Measurements from ENCODE around the gene TWSG1. TPM values are rescaled to one million over a fixed set of nuclear protein-coding genes. Genes with fewer than 3 reads are reported as not detected.

TWSG1 gene
- total RNA-seq = 10 to 100 TPM; 30.0 to 55.8 TPM
- polyA plus RNA-seq = 10 to 100 TPM; 11.8 to 13.2 TPM
- long read RNA-seq, donor 1, transcript TWSG1-202 (4 exons, 1,119 nt) = minor isoform, 13 of 67 reads
- long read RNA-seq, donor 1, transcript TWSG1-201 (5 exons, 3,756 nt) = major isoform, 29 of 67 reads
- long read RNA-seq, donor 1, partial matches to known transcripts = 24 of 67 reads
- long read RNA-seq, donor 1, other reads (novel, unspliced or antisense) = 0 of 67 reads
- long read RNA-seq, donor 2, transcript TWSG1-201 (5 exons, 3,756 nt) = minor isoform, 13 of 37 reads
- long read RNA-seq, donor 2, transcript TWSG1-202 (4 exons, 1,119 nt) = major isoform, 14 of 37 reads
- long read RNA-seq, donor 2, partial matches to known transcripts = 10 of 37 reads
- long read RNA-seq, donor 2, other reads (novel, unspliced or antisense) = 0 of 37 reads
- long read RNA-seq, donor 3, transcript TWSG1-201 (5 exons, 3,756 nt) = major isoform, 15 of 37 reads
- long read RNA-seq, donor 3, transcript TWSG1-202 (4 exons, 1,119 nt) = minor isoform, 7 of 37 reads
- long read RNA-seq, donor 3, partial matches to known transcripts = 15 of 37 reads
- long read RNA-seq, donor 3, other reads (novel, unspliced or antisense) = 0 of 37 reads
- long read RNA-seq, donor 4, transcript TWSG1-202 (4 exons, 1,119 nt) = minor isoform, 9 of 56 reads
- long read RNA-seq, donor 4, transcript TWSG1-201 (5 exons, 3,756 nt) = major isoform, 10 of 56 reads
- long read RNA-seq, donor 4, partial matches to known transcripts = 37 of 56 reads
- long read RNA-seq, donor 4, other reads (novel, unspliced or antisense) = 0 of 56 reads
- long read RNA-seq, donor 5, transcript TWSG1-201 (5 exons, 3,756 nt) = minor isoform, 28 of 83 reads
- long read RNA-seq, donor 5, transcript TWSG1-202 (4 exons, 1,119 nt) = major isoform, 29 of 83 reads
- long read RNA-seq, donor 5, partial matches to known transcripts = 26 of 83 reads
- long read RNA-seq, donor 5, other reads (novel, unspliced or antisense) = 0 of 83 reads

DNA sequence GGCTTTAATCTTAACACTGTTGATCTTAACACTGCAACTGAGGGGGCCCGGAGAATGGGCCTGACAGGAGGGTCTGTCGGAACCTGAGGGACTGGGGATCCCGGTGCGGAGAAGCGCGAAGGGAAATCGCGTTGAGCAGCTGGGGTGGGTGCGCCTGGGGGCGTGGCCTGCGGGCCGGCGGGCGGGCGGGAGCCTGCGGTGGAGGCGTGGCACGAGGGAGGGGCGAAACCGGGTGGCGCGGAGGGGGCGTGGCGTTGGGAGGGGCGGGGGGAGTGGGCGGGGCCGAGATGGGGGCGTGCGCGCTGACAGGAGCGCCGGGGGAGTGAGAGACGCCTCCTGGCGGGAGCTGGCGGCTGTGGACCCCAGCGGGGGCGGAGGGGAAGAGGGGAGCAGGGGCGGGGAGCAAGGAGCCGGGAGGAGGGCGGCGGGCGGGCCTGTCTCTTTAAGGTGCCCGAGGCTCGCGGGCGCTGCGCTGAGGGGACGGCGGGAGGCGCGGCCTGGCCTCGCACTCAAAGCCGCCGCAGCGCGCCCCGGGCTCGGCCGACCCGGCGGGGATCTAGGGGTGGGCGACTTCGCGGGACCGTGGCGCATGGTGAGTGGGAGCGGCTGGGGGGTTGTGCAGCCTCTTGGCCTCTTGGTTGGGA lies at the start of gene TWSG1:
TSS of gene TWSG1 (plus strand) at position 445 of the 644 bp plus-strand sequence. CDS start 2,457 bp downstream, outside the sequence.
- TF ChIP-seq, protein P1, sequence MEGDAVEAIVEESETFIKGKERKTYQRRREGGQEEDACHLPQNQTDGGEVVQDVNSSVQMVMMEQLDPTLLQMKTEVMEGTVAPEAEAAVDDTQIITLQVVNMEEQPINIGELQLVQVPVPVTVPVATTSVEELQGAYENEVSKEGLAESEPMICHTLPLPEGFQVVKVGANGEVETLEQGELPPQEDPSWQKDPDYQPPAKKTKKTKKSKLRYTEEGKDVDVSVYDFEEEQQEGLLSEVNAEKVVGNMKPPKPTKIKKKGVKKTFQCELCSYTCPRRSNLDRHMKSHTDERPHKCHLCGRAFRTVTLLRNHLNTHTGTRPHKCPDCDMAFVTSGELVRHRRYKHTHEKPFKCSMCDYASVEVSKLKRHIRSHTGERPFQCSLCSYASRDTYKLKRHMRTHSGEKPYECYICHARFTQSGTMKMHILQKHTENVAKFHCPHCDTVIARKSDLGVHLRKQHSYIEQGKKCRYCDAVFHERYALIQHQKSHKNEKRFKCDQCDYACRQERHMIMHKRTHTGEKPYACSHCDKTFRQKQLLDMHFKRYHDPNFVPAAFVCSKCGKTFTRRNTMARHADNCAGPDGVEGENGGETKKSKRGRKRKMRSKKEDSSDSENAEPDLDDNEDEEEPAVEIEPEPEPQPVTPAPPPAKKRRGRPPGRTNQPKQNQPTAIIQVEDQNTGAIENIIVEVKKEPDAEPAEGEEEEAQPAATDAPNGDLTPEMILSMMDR (IDR thresholded peaks at IDR 0.05; ENCODE audit: control extremely low read depth, extremely low read depth) = no peak

DNA sequence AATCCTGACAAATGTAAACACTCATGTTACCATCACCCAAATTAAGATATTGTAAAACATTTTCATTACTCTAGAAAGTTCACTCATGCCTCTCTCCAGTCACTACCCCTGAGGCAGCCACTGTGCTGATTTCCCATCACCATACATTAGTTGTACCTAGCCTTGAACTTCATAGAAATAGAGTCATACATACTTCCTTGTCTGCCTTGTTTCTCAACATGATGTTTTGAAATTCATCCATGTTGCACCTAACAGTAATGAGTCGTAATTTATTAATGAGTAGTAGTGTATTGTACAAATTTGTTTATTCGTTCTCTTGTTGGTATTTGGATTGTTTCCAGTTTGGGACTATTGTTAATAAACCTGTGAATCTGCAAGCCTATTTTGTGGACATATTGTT lies 49.0 kb upstream of the TWSG1 start:
- TF ChIP-seq, protein P1 (IDR thresholded peaks at IDR 0.05; ENCODE audit: control extremely low read depth, extremely low read depth) = no peak
- 56 to 71% methylated on average over 2 of the region's 2 CpGs for WGBS, 2 donors
- Histone ChIP-seq H3K9me3 (ENCODE audit: control insufficient read depth in 4 of 4, insufficient read depth in 3 of 4, low read length in 3 of 4) (no peaks in the 10 kb centered on the region), H3K36me3 (ENCODE audit: control insufficient read depth in 4 of 4, insufficient read depth in 4 of 4, low read length in 4 of 4) (peaks cover 0 to 3% (median 2%) of the 10 kb centered on the region in 4 donors), H3K9ac (ENCODE audit: insufficient read depth in 1 of 2, low read length in 2 of 2) (no peak overlapping the region), H3K27ac (ENCODE audit: low read depth in 1 of 2, low read length in 1 of 2) (no peak overlapping the region), H3K4me3 (no peak overlapping the region), H3K4me1 (ENCODE audit: control insufficient read depth in 5 of 5, insufficient read depth in 5 of 5, low read length in 5 of 5) (peaks cover 0 to 3% (median 0%) of the 10 kb centered on the region in 5 donors), H3K27me3 (ENCODE audit: control insufficient read depth in 3 of 3, insufficient read depth in 3 of 3, low read length in 2 of 3) (no peaks in the 10 kb centered on the region)
- no peak for ATAC-seq (ENCODE audit: insufficient read depth, low FRiP score)
- DNase-seq = no peak

More for the DNA sequence above, at the start of gene TWSG1:
- Histone ChIP-seq H3K4me1 (ENCODE audit: control insufficient read depth in 5 of 5, insufficient read depth in 5 of 5, low read length in 5 of 5) (peaks cover 0 to 12% (median 3%) of the 10 kb centered on the region in 5 donors), H3K27me3 (ENCODE audit: control insufficient read depth in 3 of 3, insufficient read depth in 3 of 3, low read length in 2 of 3) (no peaks in the 10 kb centered on the region), H3K4me3 (peak within 1 kb of the TSS; percentile 78), H3K9me3 (ENCODE audit: control insufficient read depth in 4 of 4, insufficient read depth in 3 of 4, low read length in 3 of 4) (no peaks in the 10 kb centered on the region), H3K36me3 (ENCODE audit: control insufficient read depth in 4 of 4, insufficient read depth in 4 of 4, low read length in 4 of 4) (peaks cover 0 to 14% (median 2%) of the 10 kb centered on the region in 4 donors), H3K27ac (ENCODE audit: low read depth in 1 of 2, low read length in 1 of 2) (peak within 1 kb of the TSS; percentile 50 to 85), H3K9ac (ENCODE audit: insufficient read depth in 1 of 2, low read length in 2 of 2) (peak within 1 kb of the TSS; percentile 33 to 88)
- 1% methylated on average over 49 to 67 of the region's 67 CpGs for WGBS, 2 donors
- DNase-seq = peak; percentile 97 to 98 (median 98)
- peak; percentile 92 for ATAC-seq (ENCODE audit: insufficient read depth, low FRiP score)

DNA sequence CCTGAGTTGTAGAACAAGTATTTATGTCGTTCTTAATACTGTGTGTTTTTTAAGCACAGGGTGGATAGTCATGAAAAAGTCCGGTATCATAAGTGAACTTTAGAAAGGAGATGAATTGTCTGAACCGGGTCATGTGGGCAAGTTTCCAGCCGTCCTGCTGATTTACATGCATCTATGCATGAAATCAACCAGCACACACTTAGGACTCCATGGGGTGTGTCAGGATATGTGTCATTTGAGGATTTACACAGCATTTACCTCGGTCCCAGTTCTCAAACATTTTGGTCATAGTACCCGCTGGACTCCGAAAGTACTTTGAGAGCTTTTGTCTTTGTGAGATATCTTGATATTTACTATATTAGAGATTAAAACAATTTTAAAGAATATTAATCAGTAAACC lies 47.5 kb upstream of the TWSG1 start:
- no peak overlapping the region for H3K4me3 ChIP-seq
- H3K27ac ChIP-seq (ENCODE audit: low read depth in 1 of 2, low read length in 1 of 2) = no peak overlapping the region
- H3K36me3 ChIP-seq (ENCODE audit: control insufficient read depth in 4 of 4, insufficient read depth in 4 of 4, low read length in 4 of 4) = no peaks in the 10 kb centered on the region
- DNase-seq (peak in 1 of 3 donors; percentile 15), ATAC-seq (ENCODE audit: insufficient read depth, low FRiP score) (no peak)
- TF ChIP-seq, protein P1 (IDR thresholded peaks at IDR 0.05; ENCODE audit: control extremely low read depth, extremely low read depth) = no peak
- WGBS, 2 donors = 76 to 84% methylated on average over 7 of the region's 7 CpGs
- H3K9ac ChIP-seq (ENCODE audit: insufficient read depth in 1 of 2, low read length in 2 of 2) = no peak overlapping the region
- peaks cover 0 to 3% (median 0%) of the 10 kb centered on the region in 5 donors for H3K4me1 ChIP-seq (ENCODE audit: control insufficient read depth in 5 of 5, insufficient read depth in 5 of 5, low read length in 5 of 5)
- H3K27me3 ChIP-seq (ENCODE audit: control insufficient read depth in 3 of 3, insufficient read depth in 3 of 3, low read length in 2 of 3) = no peaks in the 10 kb centered on the region
- no peaks in the 10 kb centered on the region for H3K9me3 ChIP-seq (ENCODE audit: control insufficient read depth in 4 of 4, insufficient read depth in 3 of 4, low read length in 3 of 4)

Measured in lung (tissue), 16 donors.